ENCODE results near the gene KIFC3.

KIFC3 gene

GRCh38 chr16:57771141-57771785 is 31.0 kb downstream of the KIFC3 start:
- DNase-seq (ENCODE audit: insufficient read length, low spot score) (no peak), FAIRE-seq (no peak)

- FAIRE-seq (no peak), DNase-seq (ENCODE audit: insufficient read length, low spot score) (no peak)
Measured at GRCh38 chr16:57770361-57770760, 31.9 kb downstream of the KIFC3 start.

GRCh38 chr16:57769541-57770145 is 32.6 kb downstream of the KIFC3 start:
- DNase-seq (ENCODE audit: insufficient read length, low spot score) (no peak), FAIRE-seq (no peak)

GRCh38 chr16:57766714-57767348 is 35.5 kb downstream of the KIFC3 start:
- no peak for FAIRE-seq
- DNase-seq (ENCODE audit: insufficient read length, low spot score) = no peak

GRCh38 chr16:57765160-57765728 is 37.0 kb downstream of the KIFC3 start:
- FAIRE-seq = no peak
- DNase-seq (ENCODE audit: insufficient read length, low spot score) = no peak

GRCh38 chr16:57764341-57765159 is 37.7 kb downstream of the KIFC3 start:
- FAIRE-seq = peak; percentile 21
- peak; percentile 45 for DNase-seq (ENCODE audit: insufficient read length, low spot score)

- DNase-seq (ENCODE audit: insufficient read length, low spot score) = no peak
- FAIRE-seq = no peak
Measured at GRCh38 chr16:57764006-57764340, 38.3 kb downstream of the KIFC3 start.

- DNase-seq (ENCODE audit: insufficient read length, low spot score) (no peak), FAIRE-seq (no peak)
Measured at GRCh38 chr16:57763285-57764005, 38.8 kb downstream of the KIFC3 start.

GRCh38 chr16:57762365-57763040 is 39.8 kb downstream of the KIFC3 start:
- DNase-seq (ENCODE audit: insufficient read length, low spot score) = no peak
- no peak for FAIRE-seq

- DNase-seq (ENCODE audit: insufficient read length, low spot score) (no peak), FAIRE-seq (no peak)
Measured at GRCh38 chr16:57761957-57762356, 40.3 kb downstream of the KIFC3 start.

GRCh38 chr16:57761301-57761700 is 41.0 kb downstream of the KIFC3 start:
- DNase-seq (ENCODE audit: insufficient read length, low spot score) = no peak
- no peak for FAIRE-seq

- DNase-seq (ENCODE audit: insufficient read length, low spot score) = no peak
- FAIRE-seq = no peak
Measured at GRCh38 chr16:57760357-57761160, 41.7 kb downstream of the KIFC3 start.

- FAIRE-seq = no peak
Measured at GRCh38 chr16:57759541-57760356, 42.5 kb downstream of the KIFC3 start.

GRCh38 chr16:57759131-57759530 is 43.2 kb downstream of the KIFC3 start:
- no peak for DNase-seq (ENCODE audit: insufficient read length, low spot score)
- FAIRE-seq = no peak

More at GRCh38 chr16:57759541-57760356, 42.5 kb downstream of the KIFC3 start:
- no peak for DNase-seq (ENCODE audit: insufficient read length, low spot score)

GRCh38 chr16:57758331-57759117 is 43.8 kb downstream of the KIFC3 start:
- no peak for FAIRE-seq
- no peak for DNase-seq (ENCODE audit: insufficient read length, low spot score)

- FAIRE-seq (no peak), DNase-seq (ENCODE audit: insufficient read length, low spot score) (no peak)
Measured at GRCh38 chr16:57757883-57758282, 44.4 kb downstream of the KIFC3 start.

GRCh38 chr16:57757326-57757786 is 44.9 kb downstream of the KIFC3 start:
- FAIRE-seq = peak; percentile 90
- peak; percentile 100 for DNase-seq (ENCODE audit: insufficient read length, low spot score)

Data from GM19239 (cell line).